HG03469 (cell line): ENCODE results near the gene SEMA3D.
A peak's percentile ranks its signal among the peaks of the same experiment; 100 is the strongest.

ENCODE experiments used
- ATAC-seq: cut with Tn5 transposase; IDR thresholded peaks from one replicate; pipeline ENCODE4 v1.9.1; 2021; ENCODE audit warnings: mild to moderate bottlenecking, moderate library complexity, moderate number of reproducible peaks; ENCODE audit not compliant: unreplicated experiment

Gene SEMA3D

GRCh38 chr7:85039196-85039923 lies 147.5 kb downstream of the SEMA3D start:
- peak; percentile 82 for ATAC-seq

GRCh38 chr7:85038466-85038865 lies 148.4 kb downstream of the SEMA3D start:
- ATAC-seq, result no peak

- ATAC-seq, result no peak
Measured at GRCh38 chr7:85033263-85033662, 153.6 kb downstream of the SEMA3D start.

- no peak for ATAC-seq
Measured at GRCh38 chr7:85031475-85031874, 155.4 kb downstream of the SEMA3D start.

DNA sequence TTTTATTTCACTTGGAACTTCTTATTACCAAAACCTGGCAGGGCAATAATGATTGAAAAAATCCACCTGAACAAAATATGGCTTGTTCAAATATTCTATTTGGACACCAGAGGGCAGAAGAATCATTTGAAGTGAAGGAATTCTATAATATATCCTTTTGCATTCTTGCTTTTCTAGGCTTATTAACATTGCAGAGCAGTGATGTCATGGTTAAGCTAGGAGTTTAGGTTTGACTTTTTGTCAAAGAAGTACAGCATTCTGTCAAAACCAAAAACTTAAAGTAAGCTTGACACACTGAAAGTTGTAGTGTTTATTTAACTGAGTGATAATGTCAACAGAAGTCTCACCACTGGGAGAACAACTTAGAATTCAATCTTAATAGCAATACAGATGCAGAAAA lies 156.0 kb downstream of the SEMA3D start:
- ATAC-seq, result peak; percentile 49

- ATAC-seq, result no peak
Measured at GRCh38 chr7:85025312-85025756, 161.5 kb downstream of the SEMA3D start.

GRCh38 chr7:85023916-85024315 lies 162.9 kb downstream of the SEMA3D start:
- no peak for ATAC-seq

DNA sequence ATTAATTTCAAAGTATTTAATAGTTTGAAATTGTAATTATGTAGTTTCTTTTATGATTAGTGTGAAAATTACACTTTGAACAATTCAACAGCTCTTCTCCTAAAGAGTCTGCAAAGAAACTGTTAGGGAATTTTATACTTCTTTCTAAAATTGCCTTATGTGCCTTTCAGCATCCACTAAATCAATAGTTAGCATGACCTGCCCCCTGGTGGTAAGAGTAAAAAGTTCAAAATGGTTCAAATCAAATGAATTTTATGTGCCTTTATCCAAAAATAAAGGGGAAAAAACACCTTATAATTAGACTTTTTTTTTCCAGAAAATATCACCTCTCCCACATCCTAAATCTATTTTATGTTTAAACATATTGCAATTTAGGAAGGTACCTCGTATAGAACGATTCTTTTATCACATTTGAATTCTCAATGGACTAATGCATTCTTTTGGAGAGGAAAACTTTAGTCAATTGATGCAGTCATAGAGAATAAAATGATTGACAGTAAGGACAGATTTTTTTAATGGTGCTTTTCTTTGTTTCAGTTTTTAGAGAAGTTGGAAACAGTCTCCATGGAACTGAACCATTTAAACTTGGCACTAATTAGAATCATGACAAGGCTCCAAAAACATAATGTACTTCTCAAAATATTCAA lies 163.7 kb downstream of the SEMA3D start:
- no peak for ATAC-seq

GRCh38 chr7:85022064-85022697 lies 164.7 kb downstream of the SEMA3D start:
- no peak for ATAC-seq

GRCh38 chr7:85021101-85021704 lies 165.7 kb downstream of the SEMA3D start:
- no peak for ATAC-seq

GRCh38 chr7:85019778-85020177 lies 167.1 kb downstream of the SEMA3D start:
- no peak for ATAC-seq

GRCh38 chr7:85019176-85019575 lies 167.7 kb downstream of the SEMA3D start:
- ATAC-seq, result no peak

GRCh38 chr7:85018498-85018897 lies 168.4 kb downstream of the SEMA3D start:
- no peak for ATAC-seq

DNA sequence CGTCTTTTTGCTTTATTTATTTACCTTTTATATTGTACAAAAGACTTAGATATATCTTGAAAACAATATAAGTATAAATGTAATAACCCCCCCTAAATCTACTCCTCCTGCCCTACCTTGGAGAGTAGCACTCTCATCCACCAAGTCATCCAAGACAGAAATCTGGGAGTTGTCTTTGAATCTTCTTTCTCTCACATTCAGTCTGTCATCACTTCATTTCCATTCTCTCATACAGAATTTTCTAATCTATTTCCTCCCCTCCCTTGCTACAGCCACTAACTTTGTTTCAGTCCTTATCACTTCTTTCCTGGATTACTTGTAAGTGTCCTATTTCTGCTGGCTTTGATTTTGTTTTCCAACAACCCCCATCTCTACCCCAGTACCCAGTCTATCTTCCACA lies 170.6 kb downstream of the SEMA3D start:
- ATAC-seq, result no peak

DNA sequence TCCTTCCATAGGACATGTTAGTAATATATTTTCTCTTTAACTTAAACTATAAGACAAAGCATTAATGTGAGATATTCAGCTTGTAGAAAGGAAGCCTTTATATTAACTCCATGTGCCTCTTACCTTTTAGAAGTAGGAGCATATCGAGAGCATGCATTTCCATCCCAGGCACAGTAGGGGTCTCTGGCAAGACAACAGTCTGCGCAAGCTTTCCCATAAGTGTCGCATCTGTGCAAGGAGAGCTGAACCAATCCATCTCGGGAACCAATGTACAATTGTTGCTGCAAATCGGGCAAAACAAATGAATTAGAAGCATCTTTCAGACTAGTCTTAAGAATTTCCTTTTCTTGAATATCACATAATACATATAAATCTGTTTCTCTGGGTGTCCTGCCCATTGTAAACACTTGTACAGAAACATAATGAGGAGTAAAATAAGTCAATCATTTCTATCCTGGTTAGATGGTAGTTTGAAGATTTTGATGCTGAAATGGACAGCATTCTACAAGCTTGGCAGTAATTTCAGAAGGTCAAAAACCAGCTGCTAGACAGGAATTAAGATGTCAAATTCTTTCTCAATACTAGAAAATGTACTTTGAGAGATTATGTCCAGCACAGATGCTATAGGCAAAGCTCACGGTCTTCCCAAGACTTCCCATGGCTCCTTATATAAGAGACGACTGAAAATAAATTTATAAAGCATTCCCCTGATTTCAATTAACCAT lies 171.8 kb downstream of the SEMA3D start:
- no peak for ATAC-seq

GRCh38 chr7:85011127-85011526 lies 175.7 kb downstream of the SEMA3D start:
- no peak for ATAC-seq

- no peak for ATAC-seq
Measured at GRCh38 chr7:85010306-85010705, 176.6 kb downstream of the SEMA3D start.

GRCh38 chr7:85006754-85007153 lies 180.1 kb downstream of the SEMA3D start:
- ATAC-seq, result no peak

DNA sequence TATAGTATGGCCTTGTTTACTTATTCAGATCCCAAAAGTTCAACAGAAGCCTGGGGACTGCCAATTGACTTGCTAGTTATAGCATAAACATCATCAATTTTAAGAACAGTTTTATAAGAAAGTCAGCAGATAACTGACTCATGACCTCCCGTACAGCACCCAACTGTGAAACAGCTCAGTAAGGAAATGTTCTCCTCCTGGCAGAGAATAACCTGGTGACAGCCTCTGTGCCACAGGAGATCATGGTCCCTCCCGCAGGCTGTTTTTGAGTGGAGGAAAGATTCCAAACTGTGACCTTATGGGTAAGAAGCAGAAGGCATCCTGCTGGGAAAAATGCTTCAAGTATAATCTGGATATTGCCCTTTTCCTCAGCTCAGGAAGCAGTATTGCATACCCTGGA lies 182.5 kb downstream of the SEMA3D start:
- no peak for ATAC-seq

GRCh38 chr7:85001495-85002345 lies 185.1 kb downstream of the SEMA3D start:
- ATAC-seq, result no peak
